Keratinocyte (primary cell): ENCODE results near the gene FGGY. TPM values are rescaled to one million over a fixed set of nuclear protein-coding genes. Genes with fewer than 3 reads are reported as not detected.

Experiments
- DNase-seq: peaks from one replicate; pipeline ENCODE4 v3.0.0-alpha.2; 2011; ENCODE audit warnings: low read depth, missing footprints, low spot score
- FAIRE-seq: peaks from 2 replicates; lab custom pipeline; 2011; peaks lifted over from hg19 to GRCh38; lab: Jason Lieb, UNC
- H2AFZ ChIP-seq: 2 replicates; pipeline ENCODE4 v1.6.0; 2012; ENCODE audit warnings: low read length, control low read depth, inconsistent platforms; ENCODE audit not compliant: control insufficient read depth
- H3K27ac ChIP-seq: 2 replicates; pipeline ENCODE4 v1.5.1; 2011; ENCODE audit warnings: low read length; ENCODE audit not compliant: control insufficient read depth, insufficient read depth
- H3K27me3 ChIP-seq: 3 replicates; pipeline ENCODE4 v1.6.0; 2011; ENCODE audit warnings: low read length; ENCODE audit not compliant: control insufficient read depth, insufficient read depth; ENCODE audit errors: extremely low read depth
- H3K36me3 ChIP-seq, 2 experiments: 2 replicates in 1 of 2; 3 replicates in 1 of 2; pipeline ENCODE4 v1.5.1; 2011; ENCODE audit warnings: low read length in 2 of 2, mild to moderate bottlenecking in 1 of 2; ENCODE audit not compliant: control insufficient read depth in 2 of 2, insufficient read depth in 2 of 2; ENCODE audit errors: extremely low read depth in 1 of 2
- H3K4me1 ChIP-seq: 3 replicates; pipeline ENCODE4 v1.5.1; 2011; ENCODE audit warnings: low read length; ENCODE audit not compliant: control insufficient read depth, insufficient read depth; ENCODE audit errors: extremely low read depth
- H3K4me2 ChIP-seq: 3 replicates; pipeline ENCODE4 v1.6.0; 2011; ENCODE audit warnings: low read depth, low read length; ENCODE audit not compliant: control insufficient read depth, insufficient read depth; ENCODE audit errors: extremely low read depth
- H3K4me3 ChIP-seq, 3 experiments: fragments of 200-600 bp in 1 of 3; sonication (generic) in 1 of 3; 2 replicates in 2 of 3; 3 replicates in 1 of 3; pipeline ENCODE4 v1.5.1; 2011 to 2016; ENCODE audit warnings: low read length in 3 of 3, mild to moderate bottlenecking in 3 of 3, control low read depth in 2 of 3, inconsistent platforms in 1 of 3, low read depth in 1 of 3, mixed read lengths in 1 of 3, mixed run types in 1 of 3, moderate library complexity in 1 of 3; ENCODE audit not compliant: control insufficient read depth in 2 of 3, insufficient read depth in 2 of 3; ENCODE audit errors: extremely low read depth in 1 of 3
- H3K79me2 ChIP-seq: 2 replicates; pipeline ENCODE4 v1.6.0; 2012; ENCODE audit warnings: low read length; ENCODE audit not compliant: control insufficient read depth, insufficient read depth
- H3K9ac ChIP-seq: 3 replicates; pipeline ENCODE4 v1.6.0; 2011; ENCODE audit warnings: low read length; ENCODE audit not compliant: control insufficient read depth, insufficient read depth; ENCODE audit errors: extremely low read depth
- H3K9me1 ChIP-seq: 3 replicates; pipeline ENCODE4 v1.6.0; 2011; ENCODE audit warnings: low read length; ENCODE audit not compliant: control insufficient read depth, insufficient read depth; ENCODE audit errors: extremely low read depth
- H3K9me3 ChIP-seq: 2 replicates; pipeline ENCODE4 v1.5.1; 2012; ENCODE audit warnings: low read depth, low read length; ENCODE audit not compliant: control insufficient read depth
- H4K20me1 ChIP-seq: 3 replicates; pipeline ENCODE4 v1.6.0; 2011; ENCODE audit warnings: low read length; ENCODE audit not compliant: control insufficient read depth, insufficient read depth; ENCODE audit errors: extremely low read depth
- CTCF ChIP-seq, 3 experiments: IDR thresholded peaks in 1 of 3; conservative IDR thresholded peaks in 1 of 3; optimal IDR thresholded peaks in 1 of 3; 2 replicates in 2 of 3; 3 replicates in 1 of 3; pipeline versions ENCODE3 to v1.5.1; 2011; ENCODE audit warnings: low read length in 3 of 3, mild to moderate bottlenecking in 3 of 3, moderate library complexity in 2 of 3, control low read depth in 1 of 3, inconsistent platforms in 1 of 3; ENCODE audit not compliant: insufficient read depth in 2 of 3; ENCODE audit errors: extremely low read depth in 1 of 3
- EZH2 ChIP-seq: IDR thresholded peaks from one replicate; pipeline ENCODE4 v1.6.1; 2012; ENCODE audit warnings: inconsistent platforms, mild to moderate bottlenecking, low read length, moderate library complexity
- dilution Hi-C: fragments of 300-500 bp; cut with MboI; formaldehyde crosslinking; loops from one replicate; pipeline ENCODE4 v1.7.0; 2020; ENCODE audit warnings: low sequenced_read_pairs; ENCODE audit not compliant: extremely low pct_ligation_motif_present
- polyA plus RNA-seq, 5 experiments: library from polyadenylated mRNA; depleted of rRNA in 3 of 5; stranded (reverse) in 3 of 5; stranded (forward) in 1 of 5; unstranded in 1 of 5; fragments of >200 nt; gene quantifications; 1 replicate in 1 of 5; 2 replicates in 3 of 5; 3 replicates in 1 of 5; pipeline versions ENCODE4 v1.2.1 to v1.2.3, GENCODE V29; 2011 to 2012; ENCODE audit warnings: missing spikeins in 2 of 5, low read depth in 1 of 5, low replicate concordance in 1 of 5

Gene FGGY
- polyA plus RNA-seq, 1 donor (not counting 4 experiments of a cell fraction or from before 2014, with no cell fraction given): 16.6 TPM

GRCh38 chr1:59397139-59397858 is 100.4 kb downstream of the FGGY start:
- FAIRE-seq: no peak
- no peaks in the 10 kb centered on the region for H3K9me3 ChIP-seq

GRCh38 chr1:59399642-59400041 is 102.7 kb downstream of the FGGY start:
- no peaks in the 10 kb centered on the region for H3K27me3 ChIP-seq
- H3K9me1 ChIP-seq: no peaks in the 10 kb centered on the region
- dilution Hi-C loops: no loop called here
- H2AFZ ChIP-seq: no peak overlapping the region
- FAIRE-seq: no peak
- DNase-seq: no peak
- TF ChIP-seq EZH2 (no peak), CTCF (optimal IDR thresholded peaks at IDR 0.05 in 1 of 3, IDR thresholded peaks at IDR 0.05 in 1 of 3, conservative IDR thresholded peaks at IDR 0.05 in 1 of 3; ENCODE audit: extremely low read depth in 1 of 3, insufficient read depth in 2 of 3, low read length in 3 of 3) (no peak)
- H3K4me1 ChIP-seq: peaks cover 6% of the 10 kb centered on the region
- H3K27ac ChIP-seq: no peak overlapping the region
- no peaks in the 10 kb centered on the region for H3K9me3 ChIP-seq
- H3K36me3 ChIP-seq: no peaks in the 10 kb centered on the region
- H3K9ac ChIP-seq: no peak overlapping the region
- no peaks in the 10 kb centered on the region for H4K20me1 ChIP-seq
- H3K4me3 ChIP-seq: no peak overlapping the region
- no peak overlapping the region for H3K4me2 ChIP-seq
- no peaks in the 10 kb centered on the region for H3K79me2 ChIP-seq

More at GRCh38 chr1:59397139-59397858, 100.4 kb downstream of the FGGY start:
- DNase-seq: no peak
- Histone ChIP-seq H3K27ac (no peak overlapping the region), H3K4me3 (no peak overlapping the region), H3K9ac (no peak overlapping the region), H2AFZ (no peak overlapping the region), H3K4me2 (no peak overlapping the region), H3K4me1 (peaks cover 6% of the 10 kb centered on the region), H3K79me2 (no peaks in the 10 kb centered on the region), H3K9me1 (no peaks in the 10 kb centered on the region), H3K36me3 (no peaks in the 10 kb centered on the region), H3K27me3 (no peaks in the 10 kb centered on the region), H4K20me1 (no peaks in the 10 kb centered on the region)
- TF ChIP-seq CTCF (optimal IDR thresholded peaks at IDR 0.05 in 1 of 3, IDR thresholded peaks at IDR 0.05 in 1 of 3, conservative IDR thresholded peaks at IDR 0.05 in 1 of 3; ENCODE audit: extremely low read depth in 1 of 3, insufficient read depth in 2 of 3, low read length in 3 of 3) (no peak), EZH2 (no peak)
- dilution Hi-C loops: no loop called here
